SKM-1 (cell line): ENCODE results near the gene SNRPA.

Source experiments
- DNase-seq: peaks from one replicate; lab custom pipeline; 2025; ENCODE audit not compliant: unreplicated experiment; lab: John Stamatoyannopoulos, UW

SNRPA gene

DNA sequence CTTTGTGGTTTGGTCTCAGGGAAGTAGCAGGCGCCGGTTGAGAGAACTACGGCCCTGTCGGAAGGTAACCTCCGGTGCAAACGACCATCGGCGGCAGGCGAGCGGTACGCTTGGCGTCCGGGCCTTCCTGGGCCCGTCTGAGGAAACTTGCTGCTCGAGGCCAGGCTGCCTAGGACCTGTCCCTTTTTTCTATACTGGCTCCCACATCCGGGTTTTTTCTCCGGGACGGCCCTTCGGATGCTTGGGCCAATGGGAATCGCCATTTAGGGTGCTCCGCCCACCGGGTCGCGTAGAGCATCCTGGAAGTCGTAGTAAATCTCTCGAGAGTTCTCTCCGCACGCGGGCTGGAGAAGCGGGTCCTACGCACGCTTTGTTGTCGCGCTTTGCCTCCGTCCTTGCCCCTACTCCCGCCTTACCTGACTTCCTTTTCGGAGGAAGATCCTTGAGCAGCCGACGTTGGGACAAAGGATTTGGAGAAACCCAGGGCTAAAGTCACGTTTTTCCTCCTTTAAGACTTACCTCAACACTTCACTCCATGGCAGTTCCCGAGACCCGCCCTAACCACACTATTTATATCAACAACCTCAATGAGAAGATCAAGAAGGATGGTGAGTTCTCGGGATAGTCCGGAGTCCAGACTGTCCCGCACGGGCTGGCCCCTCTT, at the start of gene SNRPA:
Gene SNRPA, plus strand, starts transcription at position 330 of the 664 bp plus-strand sequence. Its CDS starts 206 bp downstream, at position 536.
- DNase-seq: peak; percentile 97

DNA sequence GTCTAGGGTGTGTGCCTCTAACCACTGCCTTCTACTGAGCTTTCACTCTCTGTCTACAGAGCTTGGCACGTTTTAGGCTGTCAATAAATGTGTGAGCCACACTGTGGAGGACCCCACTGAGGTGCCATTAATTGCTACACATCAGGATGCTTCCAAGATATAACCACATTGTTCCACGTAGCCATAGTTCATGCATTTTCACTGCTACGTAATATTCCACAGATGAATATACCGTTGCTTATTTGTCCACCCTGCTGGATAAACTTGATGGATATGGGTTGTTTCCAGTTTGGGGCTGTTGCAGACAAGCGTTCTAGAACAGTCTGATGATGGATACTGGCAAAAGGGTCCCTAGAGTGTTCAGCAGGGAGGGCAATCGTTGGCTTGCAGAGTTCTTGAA, 49.2 kb upstream of the SNRPA start:
- no peak for DNase-seq

DNA sequence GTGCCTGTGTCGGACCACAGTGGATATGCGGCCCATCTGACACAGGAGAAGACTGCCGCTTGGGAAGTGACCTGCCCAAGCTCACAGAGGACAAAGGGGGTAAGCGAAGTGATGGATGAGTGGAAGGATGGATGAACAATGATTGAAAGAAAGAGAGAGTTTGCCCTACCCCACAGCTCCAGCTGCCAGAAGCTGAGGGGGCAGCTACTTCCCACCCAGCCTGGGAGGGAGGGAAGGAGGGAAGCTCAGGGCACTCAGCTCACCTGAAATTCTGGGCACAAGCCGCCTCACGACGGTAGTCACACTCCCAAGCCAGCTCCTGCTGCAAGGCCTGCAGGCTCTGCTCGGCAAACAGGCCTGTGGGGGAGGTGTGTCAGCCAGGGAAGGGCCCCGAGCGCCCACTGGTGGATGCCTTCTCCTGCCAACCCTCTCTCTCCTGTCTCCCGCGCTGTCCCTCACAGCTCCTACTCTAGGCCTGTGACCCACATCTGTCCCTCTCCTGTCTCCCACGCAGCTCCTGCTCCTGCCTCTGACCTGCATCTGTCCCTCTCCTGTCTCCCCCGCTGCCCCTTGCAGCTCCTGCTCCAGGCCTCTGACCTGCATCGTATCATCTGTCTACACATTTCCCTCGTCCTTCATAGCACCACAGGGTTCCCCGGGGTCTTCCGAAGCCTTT, 48.5 kb upstream of the SNRPA start:
- no peak for DNase-seq

DNA sequence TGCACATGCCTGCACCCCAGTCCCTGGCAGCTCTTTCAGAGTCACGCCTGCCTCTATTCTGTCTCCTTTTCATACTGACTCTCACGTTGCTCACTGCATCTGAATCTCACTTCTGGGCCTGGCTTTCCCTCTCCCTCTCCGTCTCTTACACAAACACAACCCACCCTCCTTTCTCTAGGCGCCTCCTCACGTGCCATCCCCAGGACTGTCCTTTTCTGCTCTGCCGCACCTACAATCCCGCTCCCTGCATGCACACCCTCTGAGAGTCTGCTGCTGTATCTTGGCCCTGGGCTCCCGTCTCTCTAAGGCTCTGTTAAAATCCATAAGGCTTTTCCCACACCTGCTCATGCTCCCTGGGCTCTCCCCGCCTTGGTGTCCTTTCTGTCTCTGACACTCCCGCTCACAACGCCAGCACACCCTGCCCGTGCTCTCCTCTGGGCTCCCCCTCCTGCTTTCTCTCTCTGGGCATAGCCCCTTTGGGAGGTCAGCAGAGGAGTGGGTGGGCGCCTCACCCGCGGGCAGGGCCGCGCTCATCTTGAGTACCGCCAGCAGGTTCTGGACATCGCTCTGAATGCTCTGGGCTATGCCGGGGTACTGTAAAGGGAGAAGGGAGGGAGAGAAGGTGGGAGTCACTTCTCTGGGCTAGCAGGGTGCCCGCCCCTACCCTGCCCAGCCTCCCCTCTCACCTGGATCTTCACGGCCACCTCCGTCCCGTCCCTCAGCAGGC, 47.8 kb upstream of the SNRPA start:
- DNase-seq: no peak

DNA sequence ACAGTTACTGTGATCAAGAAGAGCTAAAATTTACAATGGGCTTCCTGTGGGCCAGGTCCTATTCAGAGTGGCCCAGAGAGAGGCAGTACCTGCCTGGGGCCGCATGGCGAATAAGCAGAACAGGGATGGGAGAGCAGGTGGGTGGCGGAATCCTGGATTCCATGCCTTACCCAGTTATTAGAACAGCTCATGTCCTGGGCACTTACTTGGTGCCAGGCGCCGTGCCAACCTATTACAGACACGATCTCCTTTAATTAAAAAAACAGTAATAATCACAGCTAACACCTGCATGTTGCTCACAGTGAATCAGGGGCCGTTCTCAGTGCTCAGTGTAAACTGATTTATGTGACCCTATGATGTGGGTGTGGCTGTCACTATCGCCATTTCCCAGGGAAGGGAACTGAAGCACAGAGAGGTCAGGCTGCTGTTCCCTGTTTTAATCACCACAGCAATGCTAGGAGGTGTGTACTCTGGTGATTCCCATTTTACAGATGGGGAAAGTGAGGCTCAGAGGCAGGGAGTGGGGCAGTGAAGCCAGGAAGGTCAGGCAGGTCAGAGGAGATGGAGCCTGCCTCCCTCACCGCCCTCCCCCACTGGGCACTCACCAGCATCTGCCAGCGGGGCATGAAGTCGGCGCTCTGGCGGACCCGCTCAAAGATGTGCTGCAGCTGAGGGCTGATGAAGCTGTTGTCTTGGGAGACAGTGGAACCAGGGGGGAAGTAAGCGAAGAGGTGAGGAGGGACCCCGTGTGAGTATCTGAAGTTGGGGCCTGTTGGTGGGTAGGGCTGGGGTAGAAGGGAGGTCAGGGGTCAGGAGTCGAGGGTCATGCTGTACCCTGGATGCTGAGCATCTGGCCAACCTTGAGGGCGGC, 46.3 kb upstream of the SNRPA start:
- DNase-seq: no peak

DNA sequence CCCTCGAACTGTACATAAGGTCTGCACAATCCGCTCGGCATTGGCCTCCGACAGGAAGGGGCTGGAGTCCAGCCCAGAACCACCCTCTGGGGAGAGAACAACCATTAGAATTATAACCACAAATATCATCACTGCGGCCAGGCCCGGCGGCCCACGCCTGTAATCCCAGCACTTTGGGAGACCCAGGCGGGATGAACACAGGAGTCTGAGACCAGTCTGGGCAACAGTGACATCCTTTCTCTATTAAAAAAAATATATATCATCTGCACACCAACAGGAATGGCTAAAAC, 45.7 kb upstream of the SNRPA start:
- DNase-seq: no peak

DNA sequence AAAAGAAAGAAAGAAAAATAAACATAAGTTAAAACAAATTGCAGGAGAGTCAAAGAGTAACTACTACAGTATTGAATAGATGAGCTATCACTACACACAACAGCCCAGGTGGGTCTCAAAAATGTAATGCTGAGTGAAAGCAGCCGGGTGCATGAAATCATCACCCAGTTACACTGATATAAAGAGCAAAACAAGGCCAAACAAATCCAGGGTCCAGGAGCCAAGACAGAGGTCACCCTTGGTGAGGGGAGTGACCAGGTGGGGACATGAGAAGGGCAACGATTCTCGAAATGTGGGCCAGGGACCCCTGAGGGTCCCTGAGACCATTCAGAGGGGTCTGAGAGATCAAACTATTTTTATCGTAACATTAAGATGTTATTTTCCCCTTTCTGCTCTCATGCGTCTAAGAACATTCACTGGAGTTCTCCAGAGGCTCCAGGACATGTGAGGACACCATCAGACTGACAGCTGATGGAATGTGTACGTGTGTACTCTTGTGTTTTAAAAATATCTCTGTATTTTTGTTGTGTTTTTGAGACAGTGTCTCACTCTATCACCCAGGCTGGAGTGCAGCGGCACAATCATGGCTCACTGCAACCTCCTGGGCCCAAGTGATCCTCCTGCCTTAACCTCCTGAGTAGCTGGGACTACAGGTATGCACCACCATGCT, 44.9 kb upstream of the SNRPA start:
- no peak for DNase-seq

DNA sequence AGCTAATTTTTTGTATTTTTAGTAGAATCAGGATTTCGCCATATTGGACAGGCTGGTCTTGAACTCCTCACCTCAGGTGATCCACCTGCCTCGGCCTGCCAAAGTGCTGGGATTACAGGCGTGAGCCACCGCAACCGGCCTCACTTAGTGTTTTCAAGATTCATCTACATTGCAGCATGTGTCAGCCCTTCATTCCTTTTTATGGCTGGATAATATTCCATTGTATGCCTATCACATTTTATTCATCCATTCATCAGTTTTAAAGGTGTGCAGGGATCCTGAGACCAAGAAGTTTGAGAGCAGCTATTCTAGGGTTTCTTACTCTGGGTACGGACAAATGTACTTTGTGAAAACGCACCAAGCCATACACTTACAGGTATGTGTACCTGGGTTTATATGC, 43.4 kb upstream of the SNRPA start:
- DNase-seq: no peak

DNA sequence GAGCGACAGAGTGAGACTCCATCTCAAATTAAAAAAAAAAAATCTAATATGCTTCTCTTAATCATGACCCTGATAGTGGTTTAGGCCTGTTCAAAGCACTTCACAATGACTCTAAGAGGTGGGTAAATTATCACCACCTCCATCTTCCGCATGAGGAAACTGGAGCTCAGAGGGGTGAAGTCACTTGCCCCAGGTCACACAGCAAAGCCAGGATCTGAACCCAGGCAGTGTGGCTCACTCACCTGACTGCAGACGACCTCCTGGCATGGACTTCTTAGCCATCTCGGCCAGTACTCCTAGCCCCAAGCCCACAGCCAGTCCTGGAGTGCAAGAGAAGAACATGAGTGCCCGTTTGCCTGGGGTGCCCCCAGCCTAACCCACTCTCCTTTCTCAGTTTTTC, 41.2 kb upstream of the SNRPA start:
- no peak for DNase-seq

DNA sequence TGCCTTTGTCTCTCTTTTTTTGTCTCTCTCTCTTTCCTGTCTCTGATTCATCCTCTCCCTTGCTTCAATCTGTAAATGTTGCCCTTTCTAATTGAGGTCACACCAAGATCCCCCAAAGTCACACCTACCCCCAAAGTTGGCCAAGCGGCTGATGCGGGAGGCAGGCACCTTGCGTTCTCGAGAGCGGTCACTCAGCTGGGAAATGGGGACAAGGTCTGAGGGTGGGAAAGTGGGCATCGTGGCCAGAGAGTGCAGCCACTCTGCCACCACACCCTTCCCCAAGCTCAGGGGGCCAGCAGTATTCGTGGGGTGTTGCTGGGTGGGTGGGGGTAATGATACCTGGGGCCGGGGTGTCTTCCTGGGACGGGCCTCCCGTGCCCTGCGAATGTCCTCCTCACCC, 37.1 kb upstream of the SNRPA start:
- no peak for DNase-seq

DNA sequence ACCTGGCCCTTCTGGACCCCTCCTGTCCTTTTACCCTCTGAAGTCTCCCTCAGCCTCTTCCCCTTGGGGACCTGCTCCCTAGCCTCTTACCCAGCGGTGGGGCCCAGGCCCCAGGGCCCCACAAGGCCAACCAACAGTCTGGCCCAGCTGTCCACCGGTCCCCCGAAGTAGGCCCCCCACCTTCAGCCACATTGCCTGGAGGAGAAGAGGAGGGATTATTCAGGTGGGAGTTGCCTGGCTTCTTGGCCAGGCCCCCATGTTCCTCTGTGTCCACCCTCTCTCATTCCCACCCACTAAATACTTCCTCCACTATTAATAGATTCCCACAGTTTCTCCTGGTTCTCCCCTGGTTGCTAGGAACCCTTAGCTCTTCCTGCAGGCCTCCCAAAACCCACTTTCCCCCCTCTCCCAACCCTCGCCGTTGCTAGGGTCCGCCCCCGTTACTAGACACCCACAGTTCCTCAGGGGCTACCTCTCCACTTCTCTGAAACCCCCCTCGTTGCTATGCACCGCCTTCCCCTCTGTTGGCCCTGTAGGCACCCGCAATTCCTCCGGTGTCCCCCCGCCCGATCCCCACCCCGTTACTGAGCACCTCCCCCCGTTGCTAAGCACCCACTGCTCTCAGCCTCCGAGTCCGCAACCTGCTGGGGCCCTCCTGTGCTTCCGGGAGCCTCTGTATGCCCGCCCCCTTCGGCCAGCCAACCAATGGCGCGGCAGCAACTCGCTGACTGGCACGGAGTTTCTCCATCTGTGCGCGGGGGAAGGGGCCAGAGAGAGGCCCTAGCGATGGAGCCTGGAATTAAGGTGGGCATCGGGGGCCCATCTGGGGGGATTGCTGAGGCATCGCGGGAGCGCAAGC, 36.3 kb upstream of the SNRPA start:
- peak; percentile 75 for DNase-seq

DNA sequence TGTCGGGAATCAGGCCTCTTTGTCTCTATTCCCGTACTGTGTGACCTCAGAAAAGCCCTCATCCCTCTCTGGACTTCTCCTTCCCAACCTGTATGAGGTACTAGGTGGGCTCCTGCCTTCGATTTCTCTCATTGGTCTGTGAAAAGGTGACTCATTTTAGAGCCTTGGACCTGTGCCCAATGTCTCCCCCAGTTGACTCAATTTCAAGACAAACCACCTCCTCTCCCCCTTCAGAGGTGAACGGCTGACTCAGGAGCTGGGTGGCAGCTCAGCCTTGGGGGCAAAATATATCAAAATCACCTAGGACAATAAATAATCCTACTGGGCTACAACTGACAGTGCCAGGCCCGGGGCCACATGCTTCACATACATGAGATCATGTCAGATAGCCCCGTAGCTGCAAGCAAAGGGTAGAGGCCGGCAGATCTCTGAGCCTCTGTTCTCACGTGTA, 34.9 kb upstream of the SNRPA start:
- DNase-seq: no peak

DNA sequence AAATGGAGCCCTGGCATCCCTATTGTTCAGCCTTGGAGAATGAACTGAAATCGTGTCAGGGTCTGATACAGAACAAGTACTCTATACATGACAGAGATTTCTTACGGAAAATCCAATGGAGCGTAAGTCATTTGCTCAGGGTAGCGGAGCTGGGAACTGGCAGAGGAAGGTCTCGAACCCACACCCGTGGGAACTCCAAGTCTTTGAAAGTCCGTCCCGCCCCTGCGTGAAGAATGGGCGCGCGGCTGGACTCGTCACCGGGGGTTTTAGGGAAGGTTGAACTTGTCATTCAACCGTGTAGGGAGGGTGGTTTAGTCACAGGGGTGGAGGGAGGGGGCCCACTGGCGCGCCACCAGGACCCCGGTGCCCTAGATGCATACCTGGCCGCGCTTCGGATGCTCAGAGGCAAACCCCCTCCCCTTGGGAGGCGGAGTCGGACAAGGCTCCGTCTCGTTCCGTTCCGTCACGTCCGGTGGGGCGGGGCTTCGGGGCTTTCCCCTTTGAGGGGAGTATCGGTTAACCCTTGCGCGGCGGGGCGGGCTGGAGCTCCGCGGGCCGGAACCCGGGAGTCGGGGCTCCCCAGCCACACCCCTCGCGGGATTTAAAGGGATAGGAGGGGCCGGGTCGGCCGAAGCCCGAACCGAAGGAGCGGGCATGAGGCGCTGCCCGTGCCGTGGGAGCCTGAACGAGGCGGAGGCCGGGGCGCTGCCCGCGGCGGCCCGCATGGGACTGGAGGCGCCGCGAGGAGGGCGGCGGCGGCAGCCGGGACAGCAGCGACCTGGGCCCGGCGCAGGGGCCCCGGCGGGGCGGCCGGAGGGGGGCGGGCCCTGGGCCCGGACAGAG, 34.3 kb upstream of the SNRPA start, which contains the start of the genes COQ8B and ITPKC:
Gene COQ8B, minus strand, starts transcription at position 405 of the 843 bp plus-strand sequence. CDS start 2,254 bp downstream, outside the sequence.
Gene ITPKC, plus strand, starts transcription at position 631 of the 843 bp plus-strand sequence. Its CDS starts 24 bp downstream, at position 655.
- DNase-seq: peak; percentile 86

DNA sequence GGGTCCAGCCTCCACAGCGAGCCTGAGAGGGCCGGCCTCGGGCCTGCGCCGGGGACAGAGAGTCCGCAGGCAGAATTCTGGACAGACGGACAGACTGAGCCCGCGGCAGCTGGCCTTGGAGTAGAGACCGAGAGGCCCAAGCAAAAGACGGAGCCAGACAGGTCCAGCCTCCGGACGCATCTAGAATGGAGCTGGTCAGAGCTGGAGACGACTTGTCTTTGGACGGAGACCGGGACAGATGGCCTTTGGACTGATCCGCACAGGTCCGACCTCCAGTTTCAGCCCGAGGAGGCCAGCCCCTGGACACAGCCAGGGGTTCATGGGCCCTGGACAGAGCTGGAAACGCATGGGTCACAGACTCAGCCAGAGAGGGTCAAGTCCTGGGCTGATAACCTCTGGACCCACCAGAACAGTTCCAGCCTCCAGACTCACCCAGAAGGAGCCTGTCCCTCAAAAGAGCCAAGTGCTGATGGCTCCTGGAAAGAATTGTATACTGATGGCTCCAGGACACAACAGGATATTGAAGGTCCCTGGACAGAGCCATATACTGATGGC, 33.6 kb upstream of the SNRPA start:
- DNase-seq: no peak

DNA sequence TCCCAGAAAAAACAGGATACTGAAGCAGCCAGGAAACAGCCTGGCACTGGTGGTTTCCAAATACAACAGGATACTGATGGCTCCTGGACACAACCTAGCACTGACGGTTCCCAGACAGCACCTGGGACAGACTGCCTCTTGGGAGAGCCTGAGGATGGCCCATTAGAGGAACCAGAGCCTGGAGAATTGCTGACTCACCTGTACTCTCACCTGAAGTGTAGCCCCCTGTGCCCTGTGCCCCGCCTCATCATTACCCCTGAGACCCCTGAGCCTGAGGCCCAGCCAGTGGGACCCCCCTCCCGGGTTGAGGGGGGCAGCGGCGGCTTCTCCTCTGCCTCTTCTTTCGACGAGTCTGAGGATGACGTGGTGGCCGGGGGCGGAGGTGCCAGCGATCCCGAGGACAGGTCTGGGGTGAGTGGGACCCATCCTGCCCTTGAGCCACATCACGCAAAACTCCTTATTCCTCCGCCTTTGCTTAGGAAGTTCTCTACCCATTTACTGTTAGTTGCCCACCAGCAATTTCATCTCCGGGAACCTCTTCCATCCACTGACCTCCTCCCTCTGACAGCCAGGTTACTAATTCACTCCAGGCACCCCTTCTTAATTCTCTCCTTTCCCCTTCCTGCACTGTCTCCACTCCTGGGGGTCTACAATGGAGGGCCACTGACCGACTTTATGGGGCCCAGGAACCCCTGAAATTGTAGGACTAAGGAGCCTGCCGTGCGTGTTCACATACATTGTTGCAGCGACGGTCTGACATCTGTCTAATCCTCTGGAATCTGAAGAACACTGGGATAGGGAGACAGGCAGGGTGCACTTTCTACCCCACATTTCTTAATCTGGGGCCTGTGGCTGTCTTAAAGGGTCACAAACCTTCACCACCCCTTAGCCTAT, 32.9 kb upstream of the SNRPA start:
- DNase-seq: no peak

DNA sequence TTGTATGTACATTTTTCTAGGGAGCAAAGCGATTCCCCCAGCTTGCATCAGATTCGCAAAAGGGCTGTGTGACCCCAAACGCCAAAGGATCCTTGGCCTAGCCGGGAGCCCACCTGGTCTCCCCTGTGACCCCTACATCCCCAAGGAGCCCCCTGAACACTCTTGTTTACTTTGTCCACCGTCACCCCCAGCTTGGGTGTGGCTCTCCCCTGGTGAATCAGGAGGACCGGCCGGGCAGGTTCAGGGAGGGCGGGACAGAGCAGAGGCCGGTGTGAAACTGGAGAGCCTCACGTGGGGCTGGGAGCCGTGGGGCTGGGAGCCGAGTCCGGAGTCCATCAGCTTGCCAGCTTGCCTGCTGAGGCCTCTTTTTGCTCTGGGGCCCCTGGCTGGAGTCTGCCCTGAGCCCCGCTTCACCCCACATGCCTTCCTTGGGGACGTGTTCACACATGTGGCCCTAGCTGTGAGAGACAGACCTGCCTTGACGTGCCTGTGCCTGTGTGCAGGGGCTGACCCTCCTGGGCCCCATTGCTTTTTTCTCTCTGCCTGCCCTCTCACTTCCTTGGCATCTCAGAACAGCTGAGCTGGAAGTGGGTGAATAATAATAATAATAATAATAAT, 32.1 kb upstream of the SNRPA start:
- no peak for DNase-seq

DNA sequence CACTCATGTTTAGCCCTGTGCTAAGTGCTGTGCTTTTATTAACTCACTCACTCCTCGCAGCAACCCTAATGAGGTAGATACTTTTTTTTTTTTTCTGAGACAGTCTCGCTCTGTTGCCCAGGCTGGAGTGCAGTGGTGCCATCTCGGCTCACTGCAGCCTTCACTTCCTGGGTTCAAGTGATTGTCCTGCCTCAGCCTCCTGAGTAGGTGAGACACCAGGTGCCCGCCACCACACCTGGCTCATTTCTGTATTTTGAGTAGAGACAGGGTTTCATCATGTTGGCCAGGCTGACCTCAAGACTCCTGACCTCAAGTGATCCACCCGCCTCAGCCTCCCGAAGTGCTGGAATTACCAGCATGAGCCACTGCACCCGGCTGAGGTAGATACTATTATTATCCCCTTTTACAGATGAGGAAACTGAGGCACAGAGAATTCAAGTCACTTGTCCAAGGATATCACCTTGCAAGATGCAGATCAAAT, 31.5 kb upstream of the SNRPA start:
- DNase-seq: no peak
